Measurements from ENCODE around the gene PTTG1IP. TPM values are rescaled to one million over a fixed set of nuclear protein-coding genes. Genes with fewer than 3 reads are reported as not detected.
"Not testable (repeated sequence)": the region's sequence is repeated elsewhere in the genome, so short reads cannot be mapped to it uniquely, and the experiment has no call there.

The PTTG1IP gene
- total RNA-seq, 2 experiments from 2014 or later, result 34.8 to 44.3 TPM

- H3K9me3 Mint-ChIP-seq (ENCODE audit: low read depth), result no peaks in the 10 kb centered on the region
- no peak for DNase-seq
- H3K27ac Mint-ChIP-seq, result no peak overlapping the region
- no peak overlapping the region for H3K4me3 Mint-ChIP-seq
- no peaks in the 10 kb centered on the region for H3K27me3 Mint-ChIP-seq
- CTCF ChIA-PET, result interaction anchor here (1.4 kb wide), 1 partner anchor 10 kb away, joined by 5 read pairs; no protein-coding TSS in a partner anchor
- ATAC-seq, result no peak
- H3K36me3 Mint-ChIP-seq (ENCODE audit: low read depth), result peaks cover 44% of the 10 kb centered on the region
- H3K4me1 Mint-ChIP-seq, result peaks cover 5% of the 10 kb centered on the region
- intact Hi-C loops (cut with DNase I, micrococcal nuclease), result no loop called here
- POLR2A ChIA-PET, result no interaction called here
Measured at GRCh38 chr21:44887807-44888580, 14.5 kb upstream of the PTTG1IP start.

- no peak for DNase-seq
- Mint-ChIP-seq H3K27me3 (no peaks in the 10 kb centered on the region), H3K36me3 (ENCODE audit: low read depth) (peaks cover 39% of the 10 kb centered on the region), H3K4me3 (no peak overlapping the region), H3K9me3 (ENCODE audit: low read depth) (no peaks in the 10 kb centered on the region), H3K4me1 (peaks cover 2% of the 10 kb centered on the region), H3K27ac (no peak overlapping the region)
- ChIA-PET POLR2A (no interaction called here), CTCF (interaction anchor here (1.0 to 1.4 kb wide), 2 partner anchors 9 to 250 kb away, joined by 3 to 5 read pairs; no protein-coding TSS in a partner anchor)
- no peak for ATAC-seq
- intact Hi-C loops (cut with DNase I, micrococcal nuclease), result no loop called here
Measured at GRCh38 chr21:44887126-44887806, 13.8 kb upstream of the PTTG1IP start.

GRCh38 chr21:44886113-44887075 is 12.9 kb upstream of the PTTG1IP start:
- POLR2A ChIA-PET, result interaction anchor here (0.6 kb wide), 1 partner anchor 555 kb away, joined by 3 read pairs; no protein-coding TSS in a partner anchor
- Mint-ChIP-seq H3K9me3 (ENCODE audit: low read depth) (no peaks in the 10 kb centered on the region), H3K27ac (no peak overlapping the region), H3K4me3 (no peak overlapping the region), H3K36me3 (ENCODE audit: low read depth) (peaks cover 34% of the 10 kb centered on the region), H3K4me1 (peaks cover 10% of the 10 kb centered on the region), H3K27me3 (no peaks in the 10 kb centered on the region)
- intact Hi-C loops (cut with DNase I, micrococcal nuclease), result no loop called here
- CTCF ChIA-PET, result interaction anchor here (1.0 kb wide), 1 partner anchor 251 kb away, joined by 3 read pairs; no protein-coding TSS in a partner anchor
- ATAC-seq, result no peak
- DNase-seq, result no peak

- no peak overlapping the region for H3K4me3 Mint-ChIP-seq
- intact Hi-C loops (cut with DNase I, micrococcal nuclease), result no loop called here
- H3K4me1 Mint-ChIP-seq, result peaks cover 18% of the 10 kb centered on the region
- ATAC-seq (no peak), DNase-seq (no peak)
- H3K36me3 Mint-ChIP-seq (ENCODE audit: low read depth), result peaks cover 31% of the 10 kb centered on the region
- H3K27ac Mint-ChIP-seq, result no peak overlapping the region
- H3K27me3 Mint-ChIP-seq, result no peaks in the 10 kb centered on the region
- CTCF ChIA-PET, result no interaction called here
- POLR2A ChIA-PET, result no interaction called here
- H3K9me3 Mint-ChIP-seq (ENCODE audit: low read depth), result no peaks in the 10 kb centered on the region
Measured at GRCh38 chr21:44885615-44886014, 12.1 kb upstream of the PTTG1IP start.

GRCh38 chr21:44884097-44884496 is 10.6 kb upstream of the PTTG1IP start:
- ChIA-PET CTCF (interaction anchor here (0.6 to 1.4 kb wide), 3 partner anchors 8 to 253 kb away, joined by 3 to 6 read pairs (median 6); no protein-coding TSS in a partner anchor), POLR2A (no interaction called here)
- H3K27me3 Mint-ChIP-seq, result no peaks in the 10 kb centered on the region
- peaks cover 22% of the 10 kb centered on the region for H3K4me1 Mint-ChIP-seq
- peaks cover 22% of the 10 kb centered on the region for H3K36me3 Mint-ChIP-seq (ENCODE audit: low read depth)
- ATAC-seq (no peak), DNase-seq (no peak)
- no peaks in the 10 kb centered on the region for H3K9me3 Mint-ChIP-seq (ENCODE audit: low read depth)
- intact Hi-C loops (cut with DNase I, micrococcal nuclease), result no loop called here
- no peak overlapping the region for H3K27ac Mint-ChIP-seq
- no peak overlapping the region for H3K4me3 Mint-ChIP-seq

GRCh38 chr21:44883250-44883649 is 9.8 kb upstream of the PTTG1IP start:
- Mint-ChIP-seq H3K9me3 (ENCODE audit: low read depth) (no peaks in the 10 kb centered on the region), H3K27ac (no peak overlapping the region), H3K4me1 (peaks cover 22% of the 10 kb centered on the region), H3K4me3 (no peak overlapping the region), H3K36me3 (ENCODE audit: low read depth) (peaks cover 22% of the 10 kb centered on the region), H3K27me3 (no peaks in the 10 kb centered on the region)
- ChIA-PET CTCF (interaction anchor here (1.1 to 1.4 kb wide), 3 partner anchors 8 to 15 kb away, joined by 3 to 6 read pairs (median 6); no protein-coding TSS in a partner anchor), POLR2A (interaction anchor here (0.7 to 1.8 kb wide), 3 partner anchors 11 to 44 kb away, joined by 3 to 5 read pairs (median 4); no protein-coding TSS in a partner anchor)
- intact Hi-C loops (cut with DNase I, micrococcal nuclease), result no loop called here
- ATAC-seq (no peak), DNase-seq (no peak)

GRCh38 chr21:44881198-44881872 is 7.8 kb upstream of the PTTG1IP start:
- ChIA-PET POLR2A (interaction anchor here (0.6 kb wide), 1 partner anchor 128 kb away, joined by 3 read pairs; no protein-coding TSS in a partner anchor), CTCF (interaction anchor here (0.8 to 1.5 kb wide), 7 partner anchors 9 to 88 kb away, joined by 3 to 9 read pairs (median 4); no protein-coding TSS in a partner anchor)
- H3K9me3 Mint-ChIP-seq (ENCODE audit: low read depth), result no peaks in the 10 kb centered on the region
- no peak overlapping the region for H3K4me3 Mint-ChIP-seq
- peaks cover 22% of the 10 kb centered on the region for H3K4me1 Mint-ChIP-seq
- peak overlapping the region; percentile 73 for H3K27ac Mint-ChIP-seq
- DNase-seq (peak; percentile 34), ATAC-seq (peak; percentile 45)
- intact Hi-C loops (cut with DNase I, micrococcal nuclease), result no loop called here
- H3K27me3 Mint-ChIP-seq, result no peaks in the 10 kb centered on the region
- H3K36me3 Mint-ChIP-seq (ENCODE audit: low read depth), result peaks cover 7% of the 10 kb centered on the region

- DNase-seq, result no peak
- Mint-ChIP-seq H3K27ac (peak overlapping the region; percentile 73), H3K9me3 (ENCODE audit: low read depth) (no peaks in the 10 kb centered on the region), H3K36me3 (ENCODE audit: low read depth) (peaks cover 1% of the 10 kb centered on the region), H3K4me1 (peaks cover 25% of the 10 kb centered on the region), H3K27me3 (no peaks in the 10 kb centered on the region), H3K4me3 (no peak overlapping the region)
- ChIA-PET POLR2A (interaction anchor here (0.6 kb wide), 1 partner anchor 78 kb away, joined by 4 read pairs; no protein-coding TSS in a partner anchor), CTCF (interaction anchor here (0.6 to 1.5 kb wide), 5 partner anchors 12 to 82 kb away, joined by 3 to 9 read pairs (median 5); no protein-coding TSS in a partner anchor)
- ATAC-seq, result peak; percentile 60
- intact Hi-C loops (cut with DNase I, micrococcal nuclease), result no loop called here
Measured at GRCh38 chr21:44880405-44881197, 7.1 kb upstream of the PTTG1IP start.

GRCh38 chr21:44879238-44879637 is 5.7 kb upstream of the PTTG1IP start:
- H3K36me3 Mint-ChIP-seq (ENCODE audit: low read depth), result not testable (repeated sequence)

More at GRCh38 chr21:44879238-44879637, 5.7 kb upstream of the PTTG1IP start:
- H3K4me3 Mint-ChIP-seq; DNase-seq; H3K9me3 Mint-ChIP-seq (ENCODE audit: low read depth); H3K27ac Mint-ChIP-seq; H3K27me3 Mint-ChIP-seq; POLR2A ChIA-PET; ATAC-seq: not testable (repeated sequence)
- intact Hi-C loops (cut with DNase I, micrococcal nuclease), result loop anchor here (5.0 to 10.0 kb wide), 3 partner anchors 33 to 1014 kb away; partner anchors contain the start of gene AGPAT3 (in 1 of the 2)
- H3K4me1 Mint-ChIP-seq, result peaks cover 36% of the 10 kb centered on the region
- CTCF ChIA-PET, result interaction anchor here (0.8 to 1.1 kb wide), 2 partner anchors 383 to 414 kb away, joined by 3 read pairs; no protein-coding TSS in a partner anchor

All from activated CD4-positive, alpha-beta T cell treated with anti-CD3 and anti-CD28 coated beads for 36 hours (primary cell).